A673 (cell line): ENCODE measurements around the gene UBASH3B. TPM values are rescaled to one million over a fixed set of nuclear protein-coding genes. Genes with fewer than 3 reads are reported as not detected.

ENCODE experiments used
- BruUV-seq: library from RNA; stranded (reverse); fragments of 400-500 nt; replicated peaks from 2 replicates; lab custom pipeline; 2021; lab: Mats Ljungman, UMichigan
- CTCF ChIA-PET: fragments of 300-600 bp; sonication (Branson Sonifier 250); formaldehyde crosslinking; loops from one replicate; lab custom pipeline; 2022; ENCODE audit warnings: antibody characterized with exemption; lab: Charles Lee
- POLR2A ChIA-PET: fragments of 300-600 bp; sonication (Branson Sonifier 250); formaldehyde crosslinking; loops from one replicate; lab custom pipeline; 2022; ENCODE audit warnings: antibody characterized with exemption; ENCODE audit not compliant: low non-redundant PET; lab: Charles Lee
- DNase-seq: peaks from one replicate; pipeline ENCODE4 v3.0.0-alpha.2; 2015; ENCODE audit warnings: low spot score
- H3K27ac ChIP-seq: fragments of 200-600 bp; sonication (generic); 2 replicates; pipeline ENCODE4 v1.5.1; 2016; ENCODE audit warnings: mixed run types, low read depth, mild to moderate bottlenecking, mixed read lengths, antibody characterized with exemption, low read length; ENCODE audit not compliant: poor library complexity, severe bottlenecking
- H3K27me3 ChIP-seq: fragments of 200-600 bp; sonication (generic); replicated peaks from 2 replicates; pipeline ENCODE4 v1.6.1; 2017; ENCODE audit warnings: mixed run types, low read depth, mild to moderate bottlenecking, mixed read lengths, antibody characterized with exemption, low read length; ENCODE audit not compliant: insufficient read depth, poor library complexity
- H3K36me3 ChIP-seq: fragments of 200-600 bp; sonication (generic); 2 replicates; pipeline ENCODE4 v1.6.1; 2016; ENCODE audit warnings: mixed run types, mild to moderate bottlenecking, mixed read lengths, antibody characterized with exemption, low read length; ENCODE audit not compliant: insufficient read depth, poor library complexity, severe bottlenecking
- H3K4me1 ChIP-seq: fragments of 200-600 bp; sonication (generic); 2 replicates; pipeline ENCODE4 v1.6.1; 2017; ENCODE audit warnings: mixed run types, mild to moderate bottlenecking, mixed read lengths, antibody characterized with exemption, low read length; ENCODE audit not compliant: insufficient read depth, poor library complexity, severe bottlenecking
- H3K4me3 ChIP-seq: fragments of 200-600 bp; sonication (generic); 2 replicates; pipeline ENCODE4 v1.5.1; 2016; ENCODE audit warnings: low read depth, mixed run types, mild to moderate bottlenecking, mixed read lengths, low read length; ENCODE audit not compliant: poor library complexity, severe bottlenecking
- H3K9me3 ChIP-seq: fragments of 200-600 bp; sonication (generic); 2 replicates; pipeline ENCODE4 v1.6.1; 2016; ENCODE audit warnings: mixed run types, low read depth, mild to moderate bottlenecking, mixed read lengths, antibody characterized with exemption, low read length; ENCODE audit not compliant: poor library complexity, severe bottlenecking
- EZH2 ChIP-seq: fragments of 200-600 bp; sonication (generic); IDR thresholded peaks from 2 replicates; pipeline ENCODE4 v1.6.1; 2017; ENCODE audit warnings: borderline replicate concordance, low read depth, mild to moderate bottlenecking, mixed read lengths, antibody characterized with exemption, low read length; ENCODE audit not compliant: poor library complexity, severe bottlenecking
- intact Hi-C: fragments of 100-400 bp; cut with micrococcal nuclease; formaldehyde crosslinking; loops from one replicate; pipeline ENCODE4 v1.10.0; 2022; ENCODE audit not compliant: unreplicated experiment
- total RNA-seq: library from RNA; stranded (reverse); gene quantifications from 2 replicates; pipeline ENCODE4 v1.2.3, GENCODE V29; 2021
- TF ChIP-seq, protein P1 (sequence below): fragments of 300-800, 200-600 bp; sonication (generic); conservative IDR thresholded peaks from 2 replicates; pipeline ENCODE4 v1.5.1; 2017; ENCODE audit warnings: low read depth, mild to moderate bottlenecking, antibody characterized with exemption, low read length, moderate library complexity, mixed read lengths

UBASH3B gene
- total RNA-seq, 1 experiment from 2014 or later, result 15.3 TPM

DNA sequence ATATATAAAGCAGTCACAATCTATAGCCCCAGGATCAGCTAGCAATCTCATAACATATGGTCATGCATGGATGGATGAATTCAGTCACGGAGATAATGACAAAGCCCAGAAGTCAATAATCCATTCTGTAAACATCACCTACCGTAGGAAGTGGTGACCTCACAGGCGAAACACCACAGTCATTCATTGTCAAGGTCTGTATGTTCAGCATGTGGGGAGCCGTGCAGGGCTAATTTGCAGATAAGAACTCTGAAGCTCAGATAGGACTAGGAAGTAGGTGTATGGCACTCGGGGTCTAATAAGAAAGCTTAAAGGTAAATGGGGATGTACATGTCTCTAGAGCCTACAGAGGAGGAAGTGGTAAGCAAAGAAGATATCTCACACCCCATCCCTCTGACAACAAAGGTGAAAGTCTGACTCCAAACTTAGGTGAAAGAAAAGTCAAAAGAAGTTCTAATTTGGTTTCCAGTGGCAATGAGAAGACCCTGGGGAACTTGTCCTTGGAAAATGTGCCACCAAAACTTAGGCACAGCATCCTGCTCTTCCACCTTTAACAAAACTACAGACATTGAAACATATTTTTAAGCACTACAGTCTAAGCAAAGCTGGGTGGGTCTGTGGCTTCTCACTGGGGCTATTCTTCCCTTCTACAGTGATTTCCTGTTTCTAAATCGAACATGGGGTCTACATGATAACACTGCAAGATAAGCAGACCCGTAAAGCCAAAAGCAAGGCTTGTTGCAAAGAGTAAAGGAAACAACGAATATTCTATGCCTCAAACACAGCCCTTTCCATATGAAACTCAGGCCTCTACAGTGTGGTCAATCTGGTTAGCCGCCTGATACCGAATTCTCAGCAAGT, 188.0 kb downstream of the UBASH3B start:
- CTCF ChIA-PET, result no interaction called here
- POLR2A ChIA-PET, result no interaction called here
- Histone ChIP-seq H3K27me3 (no peaks in the 10 kb centered on the region), H3K9me3 (no peaks in the 10 kb centered on the region), H3K27ac (no peak overlapping the region), H3K4me3 (no peak overlapping the region), H3K36me3 (no peaks in the 10 kb centered on the region), H3K4me1 (no peaks in the 10 kb centered on the region)
- intact Hi-C loops, result no loop called here
- no TSS peak for BruUV-seq
- no peak for DNase-seq
- no peak for TF ChIP-seq EZH2
- TF ChIP-seq, protein P1, sequence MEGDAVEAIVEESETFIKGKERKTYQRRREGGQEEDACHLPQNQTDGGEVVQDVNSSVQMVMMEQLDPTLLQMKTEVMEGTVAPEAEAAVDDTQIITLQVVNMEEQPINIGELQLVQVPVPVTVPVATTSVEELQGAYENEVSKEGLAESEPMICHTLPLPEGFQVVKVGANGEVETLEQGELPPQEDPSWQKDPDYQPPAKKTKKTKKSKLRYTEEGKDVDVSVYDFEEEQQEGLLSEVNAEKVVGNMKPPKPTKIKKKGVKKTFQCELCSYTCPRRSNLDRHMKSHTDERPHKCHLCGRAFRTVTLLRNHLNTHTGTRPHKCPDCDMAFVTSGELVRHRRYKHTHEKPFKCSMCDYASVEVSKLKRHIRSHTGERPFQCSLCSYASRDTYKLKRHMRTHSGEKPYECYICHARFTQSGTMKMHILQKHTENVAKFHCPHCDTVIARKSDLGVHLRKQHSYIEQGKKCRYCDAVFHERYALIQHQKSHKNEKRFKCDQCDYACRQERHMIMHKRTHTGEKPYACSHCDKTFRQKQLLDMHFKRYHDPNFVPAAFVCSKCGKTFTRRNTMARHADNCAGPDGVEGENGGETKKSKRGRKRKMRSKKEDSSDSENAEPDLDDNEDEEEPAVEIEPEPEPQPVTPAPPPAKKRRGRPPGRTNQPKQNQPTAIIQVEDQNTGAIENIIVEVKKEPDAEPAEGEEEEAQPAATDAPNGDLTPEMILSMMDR, result no peak

DNA sequence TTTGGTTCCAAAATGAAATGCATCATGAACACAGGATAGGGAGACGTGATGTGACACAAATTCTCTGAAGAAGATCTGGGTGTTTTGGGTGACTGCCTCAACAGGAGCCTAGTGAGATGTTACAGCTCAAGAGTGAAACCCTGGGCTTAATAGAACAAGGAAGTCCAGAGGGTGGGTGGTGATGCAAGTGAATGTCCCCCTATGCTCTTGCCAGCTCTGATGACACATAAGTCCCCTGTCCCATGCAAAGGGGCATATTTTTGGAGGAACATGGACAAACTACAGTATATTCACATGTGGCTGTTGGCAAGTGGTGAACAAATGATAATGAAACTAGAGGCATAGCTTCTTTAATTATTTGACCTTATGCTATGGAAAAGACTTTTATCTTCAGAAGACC, 191.9 kb downstream of the UBASH3B start:
- ChIA-PET POLR2A (interaction anchor here (0.6 kb wide), 1 partner anchor 38 kb away, joined by 3 read pairs; no protein-coding TSS in a partner anchor), CTCF (interaction anchor here (0.6 to 0.9 kb wide), 3 partner anchors 14 to 51 kb away, joined by 3 read pairs; no protein-coding TSS in a partner anchor)
- no peak for TF ChIP-seq EZH2
- TF ChIP-seq, protein P1, result no peak
- H3K36me3 ChIP-seq, result no peaks in the 10 kb centered on the region
- peaks cover 21% of the 10 kb centered on the region for H3K4me1 ChIP-seq
- BruUV-seq, result no TSS peak
- H3K4me3 ChIP-seq, result no peak overlapping the region
- H3K27me3 ChIP-seq, result no peaks in the 10 kb centered on the region
- no peak overlapping the region for H3K27ac ChIP-seq
- intact Hi-C loops, result no loop called here
- no peaks in the 10 kb centered on the region for H3K9me3 ChIP-seq
- DNase-seq, result no peak

DNA sequence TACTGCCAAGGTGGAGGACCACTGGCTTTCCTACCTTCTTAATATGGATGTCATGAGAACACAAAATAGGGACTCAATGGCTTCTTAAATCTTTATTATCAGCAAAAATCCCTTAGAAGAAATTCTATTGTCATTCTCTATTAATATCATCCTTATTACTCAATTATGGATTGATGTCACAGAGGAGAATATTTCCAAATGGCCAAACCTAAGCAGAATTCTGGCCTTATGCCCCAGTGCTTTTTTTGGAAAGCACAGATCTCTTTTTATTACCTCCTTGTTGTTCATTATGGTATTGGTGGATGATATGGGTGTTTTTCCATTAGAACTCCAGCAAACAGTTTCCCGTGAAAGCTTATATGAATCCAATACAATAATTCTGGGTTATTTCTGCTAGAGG, 192.7 kb downstream of the UBASH3B start:
- no peaks in the 10 kb centered on the region for H3K9me3 ChIP-seq
- no peak overlapping the region for H3K4me3 ChIP-seq
- no peak overlapping the region for H3K27ac ChIP-seq
- intact Hi-C loops, result no loop called here
- no peaks in the 10 kb centered on the region for H3K27me3 ChIP-seq
- peaks cover 24% of the 10 kb centered on the region for H3K4me1 ChIP-seq
- no peaks in the 10 kb centered on the region for H3K36me3 ChIP-seq
- ChIA-PET POLR2A (no interaction called here), CTCF (no interaction called here)
- DNase-seq, result no peak
- TF ChIP-seq, protein P1, result no peak
- no peak for TF ChIP-seq EZH2
- no TSS peak for BruUV-seq
